ENCODE measurements around the gene PCDHGB5.
"Not testable (repeated sequence)": the region's sequence is repeated elsewhere in the genome, so short reads cannot be mapped to it uniquely, and the experiment has no call there.

The PCDHGB5 gene

GRCh38 chr5:141407790-141408505 lies 10.2 kb downstream of the PCDHGB5 start, which contains the start of gene PCDHGB6:
TSS of gene PCDHGB6 (plus strand) at chr5:141408021. CDS start at chr5:141408203, 182 bp downstream.
- DNase-seq (ENCODE audit: low spot score); H3K27me3 ChIP-seq (ENCODE audit: insufficient read depth, poor library complexity, severe bottlenecking); H3K27ac ChIP-seq (ENCODE audit: poor library complexity, severe bottlenecking); H3K4me1 ChIP-seq (ENCODE audit: insufficient read depth, poor library complexity, severe bottlenecking); H3K36me3 ChIP-seq (ENCODE audit: low read depth): not testable (repeated sequence)
- peak; percentile 60 for TF ChIP-seq CTCF (IDR thresholded peaks at IDR 0.05; ENCODE audit: poor library complexity, severe bottlenecking)
- Histone ChIP-seq H3K4me3 (ENCODE audit: severe bottlenecking) (peak within 1 kb of the TSS; percentile 9), H3K9me3 (ENCODE audit: severe bottlenecking) (peaks cover 21% of the 10 kb centered on the region)
- ATAC-seq (ENCODE audit: low read depth), result peak; percentile 73; the same call in 2 of the 3 replicates

- ATAC-seq (ENCODE audit: low read depth) (no peak), DNase-seq (ENCODE audit: low spot score) (no peak)
- Histone ChIP-seq H3K9me3 (ENCODE audit: severe bottlenecking) (peaks cover 32% of the 10 kb centered on the region), H3K4me3 (ENCODE audit: severe bottlenecking) (no peak overlapping the region), H3K4me1 (ENCODE audit: insufficient read depth, poor library complexity, severe bottlenecking) (peaks cover 3% of the 10 kb centered on the region), H3K27ac (ENCODE audit: poor library complexity, severe bottlenecking) (no peak overlapping the region), H3K36me3 (ENCODE audit: low read depth) (no peaks in the 10 kb centered on the region), H3K27me3 (ENCODE audit: insufficient read depth, poor library complexity, severe bottlenecking) (peaks cover 4% of the 10 kb centered on the region)
- no peak for TF ChIP-seq CTCF (IDR thresholded peaks at IDR 0.05; ENCODE audit: poor library complexity, severe bottlenecking)
These were observed 12.0 kb downstream of the PCDHGB5 start for GRCh38 chr5:141409598-141410306.

- Histone ChIP-seq H3K4me1 (ENCODE audit: insufficient read depth, poor library complexity, severe bottlenecking) (peaks cover 3% of the 10 kb centered on the region), H3K27ac (ENCODE audit: poor library complexity, severe bottlenecking) (no peak overlapping the region), H3K36me3 (ENCODE audit: low read depth) (0 out of 2 replicates have a peak, but pooled peaks cover under 1% of the 10 kb centered on the region), H3K9me3 (ENCODE audit: severe bottlenecking) (peaks cover 32% of the 10 kb centered on the region), H3K4me3 (ENCODE audit: severe bottlenecking) (no peak overlapping the region), H3K27me3 (ENCODE audit: insufficient read depth, poor library complexity, severe bottlenecking) (peaks cover 4% of the 10 kb centered on the region)
- no peak for ATAC-seq (ENCODE audit: low read depth)
- no peak for DNase-seq (ENCODE audit: low spot score)
- no peak for TF ChIP-seq CTCF (IDR thresholded peaks at IDR 0.05; ENCODE audit: poor library complexity, severe bottlenecking)
These were observed 13.8 kb downstream of the PCDHGB5 start for GRCh38 chr5:141411575-141411974.

GRCh38 chr5:141412854-141413539 lies 15.2 kb downstream of the PCDHGB5 start, which contains the start of gene PCDHGA10:
TSS of gene PCDHGA10 (plus strand) at chr5:141412987. CDS start at chr5:141413176, 189 bp downstream.
- Histone ChIP-seq H3K4me3 (ENCODE audit: severe bottlenecking) (no peak within 1 kb of the TSS), H3K9me3 (ENCODE audit: severe bottlenecking) (peaks cover 28% of the 10 kb centered on the region), H3K36me3 (ENCODE audit: low read depth) (0 out of 2 replicates have a peak, but pooled peaks cover 5% of the 10 kb centered on the region), H3K4me1 (ENCODE audit: insufficient read depth, poor library complexity, severe bottlenecking) (no peaks in the 10 kb centered on the region), H3K27me3 (ENCODE audit: insufficient read depth, poor library complexity, severe bottlenecking) (no peaks in the 10 kb centered on the region), H3K27ac (ENCODE audit: poor library complexity, severe bottlenecking) (no peak within 1 kb of the TSS)
- DNase-seq (ENCODE audit: low spot score), result no peak
- ATAC-seq (ENCODE audit: low read depth), result no peak; the same call in 2 of the 3 replicates
- peak; percentile 54 for TF ChIP-seq CTCF (IDR thresholded peaks at IDR 0.05; ENCODE audit: poor library complexity, severe bottlenecking)
